ENCODE measurements around the gene DCAF5.
A peak's percentile ranks its signal among the peaks of the same experiment; 100 is the strongest.

DCAF5 gene

DNA sequence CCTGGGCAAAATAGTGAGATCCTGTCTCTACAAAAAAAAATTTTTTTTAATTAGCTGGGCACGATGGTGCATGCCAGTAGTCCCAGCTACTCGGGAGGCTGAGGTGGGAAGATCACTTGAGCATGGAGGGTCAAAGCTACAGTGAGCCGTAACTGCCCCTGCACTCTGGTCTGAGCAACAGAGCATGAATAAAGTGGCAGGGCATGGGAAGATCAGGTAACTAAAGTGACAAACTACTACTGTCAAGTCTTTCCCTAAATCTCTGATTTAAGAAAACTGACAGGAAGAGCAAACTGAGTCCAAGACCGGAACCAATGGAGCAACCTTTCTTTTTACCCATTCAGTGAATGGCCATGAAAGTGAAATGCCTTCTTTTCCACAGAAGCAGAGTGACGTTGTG is 10.8 kb downstream of the DCAF5 start:
- DNase-seq, result no peak

DNA sequence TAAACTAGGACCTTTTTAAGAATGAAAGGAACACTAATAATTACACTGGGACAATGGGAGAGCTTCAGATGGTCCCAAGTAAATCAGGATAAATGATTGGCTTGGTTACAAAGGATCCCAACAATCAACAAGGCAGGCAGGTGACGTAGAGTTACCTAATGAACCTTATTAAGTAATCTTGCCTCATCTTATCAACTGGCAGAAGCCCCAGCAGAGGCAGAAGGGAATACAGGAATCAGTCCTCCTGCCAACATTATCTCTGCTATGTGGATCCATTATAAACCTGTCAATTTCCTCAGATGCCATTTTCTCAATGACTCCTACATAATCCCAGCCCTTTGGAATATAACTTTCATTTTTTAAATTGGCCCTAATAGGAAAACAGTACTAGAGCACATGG is 11.4 kb downstream of the DCAF5 start:
- no peak for DNase-seq

DNA sequence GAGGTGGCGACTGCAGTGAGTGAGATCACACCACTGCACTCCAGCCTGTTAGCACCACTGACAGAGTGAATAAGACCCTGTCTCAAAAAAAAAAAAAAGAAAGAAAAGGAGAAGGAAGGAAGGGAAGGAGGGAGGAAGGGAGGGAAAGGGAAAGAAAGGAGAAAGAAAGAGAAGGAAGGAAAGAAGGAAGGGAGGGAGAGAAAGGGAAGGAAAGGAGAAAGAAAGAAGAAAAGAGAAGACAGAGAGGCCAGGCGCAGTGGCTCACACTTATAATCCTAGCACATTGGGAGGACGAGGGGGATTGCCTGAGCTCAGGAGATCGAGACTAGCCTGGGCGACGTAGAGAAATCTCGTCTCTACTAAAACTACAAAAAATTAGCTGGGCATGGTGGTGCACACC is 13.2 kb downstream of the DCAF5 start:
- DNase-seq, result no peak

DNA sequence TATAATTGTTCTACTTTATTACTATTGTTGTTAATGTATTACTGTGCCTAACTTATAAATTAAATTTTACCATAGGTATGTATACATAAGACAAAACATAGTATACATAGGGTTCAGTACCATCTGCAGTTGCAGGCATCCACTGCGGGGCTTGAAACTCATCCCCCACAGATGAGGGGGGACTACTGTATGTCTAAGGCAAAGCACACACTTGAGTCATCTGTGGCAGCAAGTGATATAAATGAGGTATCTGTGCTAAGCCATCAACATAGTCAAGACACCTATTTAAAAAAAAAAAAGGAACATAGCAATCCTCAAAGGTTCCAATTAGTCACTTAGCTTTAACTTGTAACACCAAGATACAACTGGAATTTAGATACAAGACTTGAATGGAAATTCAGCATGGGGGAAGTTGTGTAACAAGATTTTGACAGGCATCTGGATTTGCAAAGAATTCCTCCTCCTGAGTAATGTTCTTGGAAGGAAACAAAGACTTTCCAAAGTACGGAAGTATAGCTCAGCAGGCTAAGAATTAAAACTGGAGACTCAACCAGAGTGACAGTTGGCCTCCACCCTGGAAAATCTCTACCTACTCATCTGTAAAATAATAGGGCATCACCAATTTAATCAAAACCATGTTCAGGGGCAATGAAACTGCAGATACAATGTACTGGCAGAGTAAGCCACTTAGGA is 14.9 kb downstream of the DCAF5 start:
- no peak for DNase-seq

DNA sequence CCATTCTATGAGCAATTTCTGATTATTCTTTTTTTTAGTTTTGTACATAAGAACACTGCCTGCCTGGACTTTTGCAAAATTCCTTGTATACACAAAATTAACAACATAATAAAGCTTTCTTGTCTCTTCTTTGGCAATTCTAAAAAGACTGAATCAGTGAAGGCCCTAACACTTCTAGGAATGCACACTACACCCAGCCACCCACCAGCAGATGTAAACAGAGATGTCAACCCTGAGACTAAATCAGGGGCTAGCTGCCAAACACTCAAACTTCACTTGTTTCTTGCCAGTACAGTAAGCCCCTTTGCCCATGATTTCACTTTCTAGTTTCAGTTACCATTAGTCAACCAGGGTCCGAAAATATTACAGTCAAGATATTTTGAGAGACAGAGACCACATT is 15.5 kb downstream of the DCAF5 start:
- no peak for DNase-seq

DNA sequence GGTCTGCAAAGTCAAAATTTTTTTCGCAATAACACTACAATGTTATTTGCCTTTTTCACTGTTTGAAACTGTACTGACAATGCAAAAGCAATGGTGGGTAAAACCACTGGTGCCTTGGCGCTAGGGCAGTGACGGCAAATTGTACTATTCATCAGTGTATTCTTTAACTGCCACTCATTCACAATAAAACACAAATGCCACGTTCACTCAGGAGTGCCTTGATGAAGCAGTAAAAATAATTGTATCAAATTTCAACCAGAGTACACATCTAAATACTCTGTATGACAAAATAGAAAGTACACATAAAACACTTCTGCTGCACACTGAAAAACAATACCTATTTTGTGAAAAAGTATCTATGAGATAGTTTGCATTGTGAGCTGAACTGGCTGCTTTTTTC is 17.8 kb downstream of the DCAF5 start:
- DNase-seq, result no peak

DNA sequence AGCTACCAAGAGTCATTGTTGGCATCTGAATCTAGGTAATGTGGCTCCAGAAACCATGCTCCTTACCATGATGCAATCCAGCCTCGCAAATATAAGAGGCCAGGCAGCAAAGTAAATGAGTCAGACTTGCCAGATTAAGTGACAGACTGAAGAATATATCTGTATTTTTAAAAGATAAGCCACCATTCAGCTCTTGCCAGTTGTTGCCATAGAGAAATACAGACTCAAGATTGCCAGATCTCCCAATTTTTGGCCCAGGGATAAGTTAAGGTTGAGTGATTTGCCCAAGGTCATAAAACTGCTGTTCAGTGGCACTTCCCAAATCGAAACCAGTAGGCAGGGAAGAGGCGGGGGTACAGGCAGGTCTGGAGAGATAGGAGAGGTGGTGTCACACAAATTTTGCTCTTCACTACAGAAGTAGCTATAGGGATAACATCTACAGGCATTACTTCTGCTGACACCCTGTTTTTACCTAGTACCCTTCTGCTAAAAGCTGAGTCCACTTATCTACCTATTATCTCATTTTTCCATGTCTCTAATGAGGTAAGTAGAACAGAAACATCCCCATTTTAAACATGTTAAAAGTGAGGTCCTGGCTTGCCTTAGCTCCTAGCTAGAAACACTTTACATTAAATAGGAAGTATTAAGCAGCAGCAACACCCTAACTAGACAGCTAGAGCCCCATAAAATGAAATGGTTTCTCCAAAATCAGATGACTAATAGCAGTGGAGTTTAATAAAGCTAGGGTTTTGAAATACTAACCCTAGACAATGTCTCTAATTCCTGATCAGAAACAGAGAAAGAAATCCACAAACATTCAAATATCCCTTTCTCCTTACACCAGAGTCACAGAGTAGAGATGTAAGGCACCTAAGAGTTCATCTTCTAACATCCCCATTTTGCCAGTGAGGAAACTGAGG is 19.5 kb downstream of the DCAF5 start:
- DNase-seq, result no peak

DNA sequence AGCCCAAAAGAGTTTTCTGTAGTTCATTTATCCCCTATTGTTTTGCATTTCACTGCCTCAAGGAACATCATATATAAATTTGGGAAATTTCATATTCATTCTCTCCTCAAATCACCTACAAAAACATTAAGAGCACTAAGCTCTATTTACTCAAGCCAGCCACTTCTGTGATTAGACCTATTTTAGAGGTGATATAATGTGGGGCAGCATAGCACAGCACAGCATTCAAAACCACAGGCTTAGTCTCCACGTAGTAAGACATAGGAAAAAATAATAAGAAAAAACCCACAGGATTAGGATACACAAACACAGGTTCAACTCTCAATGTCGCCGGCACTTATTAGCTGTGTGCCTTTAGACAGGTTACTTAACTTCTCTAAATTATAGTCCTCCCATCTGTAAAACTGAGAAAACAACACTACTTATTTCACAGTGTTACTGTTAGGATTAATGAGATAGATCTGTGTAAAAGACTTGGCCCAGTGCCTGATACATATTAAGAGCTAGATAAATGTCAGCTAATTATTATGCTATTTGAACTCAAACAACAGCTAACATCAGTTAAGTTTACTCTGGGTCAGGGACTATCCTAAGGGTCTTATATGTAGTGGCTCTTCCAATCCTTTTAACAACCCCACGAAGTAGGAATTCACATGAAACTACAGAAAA is 20.3 kb downstream of the DCAF5 start:
- no peak for DNase-seq

DNA sequence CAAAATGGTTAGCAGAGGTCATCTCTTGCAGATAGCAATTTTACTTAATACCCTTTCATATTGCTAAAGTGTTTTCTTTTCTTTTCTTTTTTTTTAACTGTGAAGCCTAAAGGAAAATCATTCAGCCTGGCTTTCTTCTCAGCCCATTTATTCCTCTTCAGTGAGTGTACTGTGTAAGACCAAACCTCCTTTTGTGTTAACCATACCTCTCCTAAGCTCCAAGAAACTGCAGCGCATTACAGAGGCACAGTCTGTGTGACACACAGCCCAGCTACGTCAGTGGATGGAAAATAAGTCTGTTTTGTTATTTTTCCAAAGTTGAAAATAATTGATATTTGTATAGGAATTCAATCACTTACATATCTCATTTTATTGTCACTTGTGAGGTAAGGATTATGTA is 21.7 kb downstream of the DCAF5 start:
- DNase-seq, result no peak

DNA sequence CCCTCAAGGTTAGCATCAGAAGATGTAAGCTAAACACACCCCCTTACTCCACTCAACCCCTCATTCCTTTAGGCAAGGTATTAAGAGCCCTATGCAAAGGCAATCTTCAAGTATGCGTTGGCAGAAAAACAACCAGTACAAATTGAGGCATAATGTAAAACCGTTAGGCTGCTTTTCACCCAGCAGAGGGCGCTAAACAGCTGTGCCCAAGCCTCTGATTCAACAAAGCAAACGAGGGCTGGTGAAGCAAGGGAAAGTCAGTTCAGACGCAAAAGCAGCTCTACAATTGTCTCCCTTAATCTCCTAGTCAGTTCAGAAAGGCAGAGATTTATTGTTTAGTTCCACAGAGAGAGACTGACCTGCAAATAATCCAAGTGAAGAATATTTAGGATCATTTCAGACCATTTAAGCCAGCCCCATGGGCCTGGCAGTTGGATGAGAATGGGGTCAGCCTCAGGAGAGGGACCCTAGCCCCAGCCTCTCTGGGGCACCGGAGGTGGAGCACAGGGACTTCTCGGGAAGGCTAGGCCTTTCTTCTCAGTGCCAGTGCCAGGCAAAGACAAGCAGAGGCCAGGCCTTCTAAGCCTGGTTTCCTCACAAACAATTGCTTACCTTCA is 23.5 kb downstream of the DCAF5 start:
- DNase-seq, result peak; percentile 73

DNA sequence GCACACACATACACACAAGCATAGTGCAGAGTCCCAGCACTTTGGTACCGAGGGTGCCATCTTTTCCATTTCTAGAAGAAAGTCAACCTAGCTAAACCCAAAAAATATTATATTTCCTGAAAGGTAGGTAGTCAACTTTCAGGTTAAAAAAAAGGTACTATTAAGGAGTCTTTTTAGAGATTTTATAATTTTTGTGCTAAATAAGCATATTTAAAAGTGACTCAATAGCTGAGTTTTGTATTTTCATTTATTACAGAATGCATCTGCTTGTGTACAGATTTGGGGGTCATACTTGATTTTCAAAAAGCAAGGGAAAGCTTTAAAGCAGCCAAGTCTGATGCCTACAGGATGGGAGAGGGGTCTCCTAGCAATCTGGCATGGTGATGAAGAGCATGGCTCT is 34.6 kb downstream of the DCAF5 start:
- DNase-seq, result no peak

DNA sequence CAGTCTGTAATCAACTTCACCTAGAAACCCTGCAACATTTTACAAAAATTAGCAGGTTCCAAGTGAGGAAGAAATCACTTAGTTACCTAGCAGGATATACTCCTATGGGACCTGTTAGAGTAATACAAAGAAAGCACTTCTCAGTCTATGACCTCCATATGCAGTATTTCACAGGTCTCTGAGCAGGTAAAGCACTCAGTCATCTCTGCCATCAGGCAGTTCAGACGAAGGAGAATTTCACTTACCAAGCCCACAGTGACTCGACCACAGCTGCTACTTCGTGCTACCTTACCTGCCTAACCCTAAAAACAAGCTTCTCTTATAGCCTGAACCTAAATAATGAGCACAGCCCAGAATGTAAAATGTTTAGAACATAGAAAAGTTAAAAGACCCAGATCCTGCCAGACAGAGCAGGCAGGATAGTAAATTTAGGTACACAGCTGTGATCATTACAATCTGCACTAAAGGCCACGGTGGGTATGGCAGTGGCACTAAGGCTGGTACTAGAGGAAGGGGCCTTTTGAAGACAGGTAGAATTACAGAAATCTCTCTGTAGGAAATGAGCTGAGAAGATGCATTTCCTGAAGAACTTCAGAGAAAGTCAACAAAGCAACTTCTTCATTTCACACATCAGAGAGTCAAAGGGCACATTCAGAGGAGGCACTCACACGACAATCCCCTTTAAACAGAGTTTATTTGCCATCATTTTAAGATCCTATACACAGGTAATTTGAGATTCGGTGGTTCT is 35.7 kb downstream of the DCAF5 start:
- DNase-seq, result no peak

DNA sequence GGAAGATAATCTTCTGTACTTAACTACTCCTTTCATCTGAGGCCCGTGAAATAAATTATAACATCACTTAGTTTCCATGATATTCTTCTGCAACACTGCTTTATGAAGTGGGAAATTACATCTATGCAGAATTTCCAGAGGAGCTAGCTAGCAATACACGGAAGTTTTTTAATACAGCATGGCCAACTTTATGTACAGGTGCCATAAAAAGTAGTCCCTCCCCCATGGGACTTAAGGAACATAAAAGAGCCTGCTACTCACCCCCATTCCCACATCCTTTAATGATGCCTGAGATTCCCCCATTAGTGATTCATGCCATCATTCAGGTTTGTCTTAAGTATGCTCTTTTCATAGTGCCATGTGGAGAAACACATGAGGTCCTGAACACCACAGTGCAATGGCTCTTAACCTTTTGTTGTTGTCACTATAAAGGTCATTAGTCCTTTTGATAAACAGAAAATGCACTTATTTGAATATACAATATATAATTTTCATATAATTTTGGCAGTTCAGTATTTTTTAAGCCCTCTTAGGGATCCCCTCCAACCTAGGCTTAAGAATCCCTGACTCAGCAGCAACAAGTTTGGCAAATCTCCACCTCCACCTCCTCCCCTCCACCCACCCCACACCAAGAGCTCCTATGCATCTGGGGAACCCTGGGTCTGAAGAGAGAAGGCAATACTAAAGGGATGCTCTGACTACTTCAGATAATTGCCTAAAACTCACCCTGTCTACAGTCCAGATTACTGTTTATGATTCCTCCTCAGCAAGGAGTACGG is 37.3 kb downstream of the DCAF5 start:
- no peak for DNase-seq

DNA sequence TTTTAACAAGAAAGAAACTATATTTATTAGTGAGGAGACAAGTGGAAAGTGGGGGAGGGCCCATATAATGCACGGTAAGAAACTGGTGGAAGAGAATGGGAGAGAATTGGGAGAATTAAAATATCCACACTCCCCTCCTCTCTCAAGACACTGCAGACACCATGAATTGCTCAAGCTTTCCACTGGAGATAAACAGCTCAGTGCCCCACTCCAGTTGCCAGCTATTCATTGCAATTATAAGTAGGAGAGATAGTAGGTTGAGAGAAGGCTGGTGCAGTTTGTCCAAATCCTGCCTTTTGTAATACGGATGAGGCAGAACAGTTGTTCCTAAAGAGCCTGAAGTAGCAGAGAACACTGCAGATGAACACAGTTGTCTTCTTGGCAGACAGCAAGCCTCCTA is 38.2 kb downstream of the DCAF5 start:
- DNase-seq, result no peak

DNA sequence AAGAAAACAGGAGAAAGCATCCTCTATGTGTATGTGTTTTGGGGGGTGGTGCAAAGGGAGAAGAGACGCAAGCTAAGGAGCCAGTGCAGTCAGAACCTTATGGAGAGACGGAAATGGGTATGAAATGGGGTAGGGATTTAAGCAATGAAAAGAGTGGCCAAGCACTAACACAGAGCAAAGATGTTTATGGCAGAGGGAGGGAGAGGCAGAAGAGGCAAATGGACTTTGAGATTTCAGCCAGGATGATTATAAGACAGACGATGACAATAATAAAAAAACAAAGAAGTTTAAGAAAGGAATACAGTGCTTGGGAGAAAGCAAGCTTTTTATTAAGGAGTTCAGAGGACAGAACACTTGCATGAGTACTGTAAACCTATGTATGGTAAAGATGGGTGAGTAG is 44.6 kb downstream of the DCAF5 start:
- DNase-seq, result no peak

DNA sequence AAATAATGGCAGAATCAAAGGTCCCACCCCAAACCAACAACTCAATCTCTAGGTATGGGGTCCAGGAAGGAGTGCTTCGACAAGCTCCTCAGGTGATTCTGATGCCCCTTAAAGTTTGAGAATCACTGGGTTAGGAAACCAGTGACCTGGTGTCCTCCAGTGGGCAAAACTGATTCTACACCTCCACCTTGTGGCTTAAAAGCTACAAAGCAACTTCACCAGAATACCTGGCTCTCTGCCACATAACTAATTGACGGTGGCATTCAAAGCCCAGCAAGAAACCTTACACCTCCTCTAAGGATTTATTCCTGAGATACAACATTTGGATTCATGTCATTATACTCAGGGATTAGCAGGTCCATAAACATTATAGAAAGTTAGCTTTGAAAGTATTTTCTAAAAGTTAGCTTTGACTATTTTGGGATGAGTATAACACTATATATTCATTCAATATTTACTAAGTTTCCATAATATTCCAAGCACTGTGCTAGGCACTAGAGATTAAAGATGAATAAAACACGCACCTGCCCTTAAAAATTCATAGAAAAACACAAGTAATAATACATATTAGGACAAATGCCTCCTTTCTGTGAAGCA is 45.4 kb downstream of the DCAF5 start:
- DNase-seq, result no peak

DNA sequence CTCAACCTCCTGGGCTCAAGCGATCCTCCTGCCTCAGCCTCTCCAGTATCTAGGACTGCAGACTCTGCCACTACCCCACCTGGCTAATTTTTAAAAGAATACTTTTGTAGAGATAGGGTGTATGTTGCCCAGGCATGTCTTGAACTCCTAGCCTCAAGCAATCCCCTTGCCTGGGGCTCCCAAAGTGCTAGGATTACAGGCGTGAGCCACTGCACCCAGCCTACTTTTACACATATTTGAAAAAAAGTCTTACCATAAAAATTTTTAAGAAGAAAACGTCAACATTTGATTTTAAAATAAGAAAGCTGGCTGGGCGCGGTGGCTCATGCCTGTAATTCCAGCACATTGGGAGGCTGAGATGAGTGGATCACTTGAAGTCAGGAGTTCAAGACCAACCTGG is 46.5 kb downstream of the DCAF5 start:
- no peak for DNase-seq

DNA sequence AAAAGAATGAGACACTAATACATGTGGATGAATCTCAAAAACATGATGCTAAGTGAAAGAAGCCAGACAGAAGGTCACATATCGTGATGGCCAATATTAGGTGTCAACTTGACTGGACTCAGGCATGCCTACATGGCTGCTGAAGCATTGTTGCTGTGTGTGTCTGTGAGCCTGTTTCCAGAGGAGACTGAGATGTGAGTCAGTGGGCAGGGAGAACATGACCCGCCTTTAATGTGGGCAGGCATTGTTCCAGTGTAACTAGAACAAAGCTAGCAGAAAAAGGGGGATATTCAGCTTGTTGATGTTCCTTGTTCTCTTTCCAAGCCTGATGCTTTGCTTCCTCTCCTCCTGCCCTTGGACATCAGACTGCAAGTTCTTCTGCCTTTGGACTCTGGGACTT is 47.6 kb downstream of the DCAF5 start:
- DNase-seq, result no peak

DNA sequence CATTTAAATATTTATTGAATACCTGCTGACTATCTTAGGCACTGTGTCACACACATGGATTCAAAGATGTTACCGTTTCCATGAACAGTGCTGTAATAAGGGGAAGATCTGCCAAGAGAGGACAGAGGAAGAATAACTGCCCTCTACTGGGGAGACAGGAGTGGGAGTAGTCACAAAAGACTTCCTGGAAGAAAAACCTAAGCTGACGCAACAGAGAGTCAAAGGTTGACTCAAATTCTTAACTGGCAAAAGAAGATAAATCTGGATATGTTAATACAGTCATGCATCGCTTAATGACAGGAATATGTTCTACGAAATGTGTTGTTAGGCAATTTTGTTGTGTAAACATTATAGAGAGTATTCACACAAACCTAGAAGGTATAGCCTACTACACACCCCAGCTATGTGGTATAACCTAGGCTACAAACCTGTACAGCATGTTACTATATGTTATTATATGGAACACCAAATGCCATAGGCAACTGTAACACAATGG is 51.5 kb downstream of the DCAF5 start:
- DNase-seq, result no peak

DNA sequence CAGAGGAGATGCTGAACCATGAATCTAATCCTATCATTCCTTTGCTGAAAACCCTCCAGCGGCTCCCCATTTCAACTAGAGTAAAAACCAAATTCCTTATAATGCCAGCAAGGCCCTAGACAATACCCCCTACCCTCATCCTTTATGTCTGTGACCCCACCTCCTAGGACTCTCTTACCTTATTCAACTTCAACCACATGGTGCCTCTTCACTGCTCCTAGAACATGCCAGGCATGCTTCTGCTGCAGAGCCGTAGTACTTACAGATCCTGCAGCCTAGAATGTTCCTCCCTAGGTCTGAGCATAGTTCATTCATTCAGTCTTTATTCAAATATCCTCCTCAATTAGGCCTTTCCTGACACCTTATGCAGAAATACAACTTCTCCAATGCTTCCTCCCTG is 54.9 kb downstream of the DCAF5 start:
- no peak for DNase-seq

DNA sequence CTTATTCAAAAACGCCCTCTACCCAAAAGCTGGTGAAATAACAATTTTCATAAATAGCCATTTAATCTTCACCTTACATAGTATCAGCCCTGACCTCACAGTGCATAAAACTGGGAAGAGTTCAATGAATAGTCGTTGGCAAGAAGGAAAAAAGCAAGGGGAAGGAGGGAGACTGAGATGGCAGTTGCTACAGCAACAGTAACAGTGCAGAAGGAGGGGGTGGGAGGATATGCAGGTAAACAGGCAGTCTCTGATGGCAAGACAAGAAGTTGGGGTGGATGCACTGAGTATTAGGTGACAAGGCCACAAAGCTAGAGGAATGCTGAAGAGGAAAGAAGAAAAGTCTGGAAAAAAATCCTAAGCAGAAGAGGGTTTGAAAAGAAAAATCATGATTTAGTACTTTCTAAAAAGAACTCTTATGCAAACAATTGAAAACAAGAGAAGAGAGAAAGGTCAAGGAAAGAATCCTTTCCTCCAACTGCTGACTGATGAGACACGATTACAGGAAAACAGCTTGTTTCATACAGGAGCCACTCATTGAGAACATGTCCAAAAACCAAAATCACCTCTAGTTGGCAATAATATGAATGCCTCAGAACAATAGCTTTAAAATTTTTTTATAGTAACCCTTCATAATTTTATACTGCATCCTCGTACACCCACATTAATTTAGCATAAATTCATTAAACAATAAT is 56.0 kb downstream of the DCAF5 start:
- no peak for DNase-seq

All from left hindlimb (tissue), 1 donor.